H1 (cell line): Measurements from ENCODE around the gene AGXT2. TPM values are rescaled to one million over a fixed set of nuclear protein-coding genes. Genes with fewer than 3 reads are reported as not detected.
"Not testable (repeated sequence)": the region's sequence is repeated elsewhere in the genome, so short reads cannot be mapped to it uniquely, and the experiment has no call there.

Experiments used
- CTCF ChIA-PET: fragments of 300-600 bp; sonication (Branson Sonifier 250); formaldehyde crosslinking; loops from one replicate; lab custom pipeline; 2021; ENCODE audit not compliant: partially characterized antibody; lab: Charles Lee
- POLR2A ChIA-PET: fragments of 300-600 bp; sonication (Branson Sonifier 250); formaldehyde crosslinking; loops from one replicate; lab custom pipeline; 2021; ENCODE audit warnings: inconsistent platforms; ENCODE audit not compliant: partially characterized antibody; lab: Charles Lee
- DNase-seq, 2 experiments: peaks; one replicate each; pipeline versions ENCODE4 v3.0.0 to v3.0.0-alpha.2; 2010 to 2022; ENCODE audit warnings: low spot score in 2 of 2, low read depth in 1 of 2, mixed read lengths in 1 of 2
- FAIRE-seq: peaks from 2 replicates; lab custom pipeline; 2011; peaks lifted over from hg19 to GRCh38; lab: Jason Lieb, UNC
- H2AFZ ChIP-seq: 2 replicates; pipeline ENCODE4 v1.8.1; 2012; ENCODE audit warnings: low read length, inconsistent platforms
- H2AK5ac ChIP-seq: 2 replicates; pipeline ENCODE4 v1.6.1; 2013; ENCODE audit warnings: low read depth, low read length
- H2BK120ac ChIP-seq: replicated peaks from 2 replicates; pipeline ENCODE3; 2013; ENCODE audit warnings: low read depth, low read length, inconsistent platforms
- H2BK12ac ChIP-seq: 2 replicates; pipeline ENCODE4 v1.6.1; 2013; ENCODE audit warnings: low read depth, low read length
- H2BK15ac ChIP-seq: 2 replicates; pipeline ENCODE4 v1.6.1; 2013; ENCODE audit warnings: low read length
- H2BK20ac ChIP-seq: 2 replicates; pipeline ENCODE4 v1.6.1; 2013; ENCODE audit warnings: low read length
- H2BK5ac ChIP-seq: 2 replicates; pipeline ENCODE4 v1.6.1; 2013; ENCODE audit warnings: low read depth, low read length
- H3K14ac ChIP-seq: 2 replicates; pipeline ENCODE4 v1.6.1; 2013; ENCODE audit warnings: inconsistent platforms; ENCODE audit not compliant: insufficient read length
- H3K18ac ChIP-seq: 2 replicates; pipeline ENCODE4 v1.6.1; 2013; ENCODE audit warnings: low read length; ENCODE audit errors: extremely low read depth
- H3K23ac ChIP-seq: 2 replicates; pipeline ENCODE4 v1.6.1; 2013; ENCODE audit warnings: inconsistent platforms; ENCODE audit not compliant: insufficient read length
- H3K23me2 ChIP-seq: 2 replicates; pipeline ENCODE4 v1.6.1; 2013; ENCODE audit warnings: low read depth, low read length
- H3K27ac ChIP-seq: 2 replicates; pipeline ENCODE4 v1.6.1; 2011; ENCODE audit warnings: low read depth, low read length, inconsistent platforms
- H3K27me3 ChIP-seq, 4 experiments: replicated peaks in 1 of 4; 1 replicate in 1 of 4; 2 replicates in 3 of 4; pipeline versions ENCODE4 v1.6.1 to v1.8.1; 2011 to 2013; ENCODE audit warnings: low read length in 3 of 4, mild to moderate bottlenecking in 3 of 4, inconsistent platforms in 2 of 4, mixed read lengths in 2 of 4, moderate library complexity in 1 of 4; ENCODE audit not compliant: control insufficient read depth in 3 of 4, insufficient read depth in 3 of 4; ENCODE audit errors: extremely low read depth in 1 of 4
- H3K36me3 ChIP-seq, 4 experiments: 2 replicates each; pipeline versions ENCODE4 v1.6.1 to v1.8.1; 2011 to 2013; ENCODE audit warnings: mild to moderate bottlenecking in 4 of 4, low read length in 3 of 4, moderate library complexity in 2 of 4, control low read depth in 1 of 4, inconsistent platforms in 1 of 4; ENCODE audit not compliant: insufficient read depth in 4 of 4, control insufficient read depth in 2 of 4
- H3K4ac ChIP-seq: replicated peaks from 2 replicates; pipeline ENCODE3; 2013; ENCODE audit warnings: low read length, low read depth, mixed read lengths, inconsistent platforms; ENCODE audit not compliant: insufficient read length
- H3K4me1 ChIP-seq, 4 experiments: replicated peaks in 1 of 4; 1 replicate in 1 of 4; 2 replicates in 3 of 4; pipeline versions ENCODE4 v1.6.1 to v1.8.1; 2011 to 2013; ENCODE audit warnings: low read length in 3 of 4, inconsistent platforms in 2 of 4, mixed read lengths in 1 of 4; ENCODE audit not compliant: insufficient read depth in 4 of 4, control insufficient read depth in 3 of 4
- H3K4me2 ChIP-seq, 2 experiments: 2 replicates each; pipeline versions ENCODE4 v1.6.1 to v1.8.1; 2011 to 2013; ENCODE audit warnings: low read depth in 2 of 2, low read length in 2 of 2, control low read depth in 1 of 2, inconsistent platforms in 1 of 2, mild to moderate bottlenecking in 1 of 2; ENCODE audit not compliant: insufficient read depth in 1 of 2
- H3K4me3 ChIP-seq, 4 experiments: fragments of 200-600, 300-600 bp in 1 of 4; sonication (generic), shearing (Covaris generic), sonication (Bioruptor Twin) in 1 of 4; 2 replicates each; pipeline versions ENCODE4 v1.5.1 to v1.8.1; 2011 to 2016; ENCODE audit warnings: low read length in 4 of 4, low read depth in 3 of 4, control low read depth in 2 of 4, inconsistent platforms in 2 of 4, mild to moderate bottlenecking in 2 of 4, mixed read lengths in 1 of 4, moderate library complexity in 1 of 4; ENCODE audit not compliant: insufficient read depth in 2 of 4; ENCODE audit errors: extremely low read depth in 1 of 4
- H3K56ac ChIP-seq: replicated peaks from 2 replicates; pipeline ENCODE3; 2013; ENCODE audit warnings: low read depth, mild to moderate bottlenecking, mixed read lengths, low read length, inconsistent platforms; ENCODE audit not compliant: insufficient read length
- H3K79me1 ChIP-seq: 2 replicates; pipeline ENCODE4 v1.6.1; 2013; ENCODE audit warnings: low read depth, low read length, control low read depth
- H3K79me2 ChIP-seq, 2 experiments: 2 replicates each; pipeline versions ENCODE4 v1.6.1 to v1.8.1; 2012 to 2013; ENCODE audit warnings: low read length in 2 of 2, mild to moderate bottlenecking in 2 of 2, inconsistent platforms in 1 of 2; ENCODE audit not compliant: insufficient read depth in 2 of 2, control insufficient read depth in 1 of 2
- H3K9ac ChIP-seq, 4 experiments: replicated peaks in 1 of 4; 1 replicate in 1 of 4; 2 replicates in 3 of 4; pipeline versions ENCODE4 v1.6.1 to v1.8.1; 2011 to 2013; ENCODE audit warnings: low read depth in 3 of 4, low read length in 3 of 4, control low read depth in 2 of 4, mild to moderate bottlenecking in 2 of 4, moderate library complexity in 2 of 4, inconsistent platforms in 1 of 4; ENCODE audit errors: extremely low read depth in 1 of 4
- H3K9me3 ChIP-seq, 2 experiments: 2 replicates each; pipeline versions ENCODE4 v1.6.1 to v1.8.1; 2012 to 2013; ENCODE audit warnings: mild to moderate bottlenecking in 2 of 2, moderate library complexity in 2 of 2, control low read depth in 1 of 2, inconsistent platforms in 1 of 2, low read depth in 1 of 2, low read length in 1 of 2, mixed read lengths in 1 of 2; ENCODE audit not compliant: insufficient read depth in 2 of 2
- H4K20me1 ChIP-seq, 2 experiments: replicated peaks in 1 of 2; 2 replicates each; pipeline versions ENCODE3 to v1.8.1; 2011 to 2013; ENCODE audit warnings: inconsistent platforms in 2 of 2, low read length in 2 of 2, mild to moderate bottlenecking in 1 of 2; ENCODE audit not compliant: insufficient read depth in 2 of 2, control insufficient read depth in 1 of 2
- H4K5ac ChIP-seq: 2 replicates; pipeline ENCODE4 v1.6.1; 2013; ENCODE audit warnings: low read length, low read depth, mixed read lengths, inconsistent platforms; ENCODE audit not compliant: insufficient read length
- H4K8ac ChIP-seq: 2 replicates; pipeline ENCODE4 v1.8.0; 2013; ENCODE audit warnings: mild to moderate bottlenecking, moderate library complexity, low read length, inconsistent platforms; ENCODE audit not compliant: insufficient read depth; ENCODE audit errors: extremely low read depth
- H4K91ac ChIP-seq: replicated peaks from 2 replicates; pipeline ENCODE3; 2013; ENCODE audit warnings: low read length, mixed read lengths, inconsistent platforms; ENCODE audit not compliant: insufficient read length
- CTCF ChIP-seq, 3 experiments: IDR thresholded peaks; 1 replicate in 2 of 3; 2 replicates in 1 of 3; pipeline versions ENCODE4 v1.5.1 to v1.6.1; 2011; ENCODE audit warnings: low read length in 3 of 3, mild to moderate bottlenecking in 3 of 3, inconsistent platforms in 2 of 3, low read depth in 1 of 3, moderate library complexity in 1 of 3; ENCODE audit not compliant: insufficient read depth in 1 of 3; ENCODE audit errors: control extremely low read depth in 1 of 3
- HDAC6 ChIP-seq: IDR thresholded peaks from one replicate; pipeline ENCODE4 v1.7.1; 2012; ENCODE audit warnings: low read depth, mild to moderate bottlenecking, inconsistent platforms, low read length, moderate library complexity
- JUN ChIP-seq: IDR thresholded peaks from 2 replicates; pipeline ENCODE4 v1.6.1; 2011; ENCODE audit warnings: low read depth, mild to moderate bottlenecking, improper control_type of control experiment, low read length
- SIX5 ChIP-seq: IDR thresholded peaks from 2 replicates; pipeline ENCODE4 v1.6.1; 2011; ENCODE audit warnings: mild to moderate bottlenecking, low read depth, low read length
- WGBS, 2 experiments: shearing (Covaris generic) in 1 of 2; methylation state at CpG; one replicate each; pipeline versions ENCODE4 v1.1.6 to v1.1.7; 2013 to 2015; ENCODE audit warnings: low lambda C conversion rate in 2 of 2, mixed read lengths in 2 of 2, inconsistent platforms in 1 of 2, low coverage in 1 of 2, missing lambda C conversion rate in 1 of 2; ENCODE audit not compliant: insufficient replicate concordance in 2 of 2, insufficient coverage in 1 of 2, insufficient read length in 1 of 2; ENCODE audit errors: extremely low coverage in 1 of 2, missing lambda C conversion rate in 1 of 2; 5-methylcytosine and 5-hydroxymethylcytosine counted together
- polyA plus RNA-seq, 7 experiments: library from polyadenylated mRNA; depleted of rRNA in 3 of 7; stranded (reverse) in 5 of 7; unstranded in 2 of 7; fragments of >200 nt in 5 of 7; fragments of 200-250 nt in 2 of 7; gene quantifications; 1 replicate in 5 of 7; 2 replicates in 1 of 7; 4 replicates in 1 of 7; pipeline versions ENCODE4 v1.2.1 to v1.2.3, GENCODE V29; 2011 to 2013; ENCODE audit warnings: missing spikeins in 2 of 7, mixed read lengths in 2 of 7
- total RNA-seq: library from RNA; stranded (reverse); fragmentation: NEBNext Ultra II Directional; extraction: Animal tissue kit (Norgen Biotek cat#: 25700); gene quantifications from 2 replicates; pipeline ENCODE4 v1.2.1, GENCODE V29; 2021

Gene AGXT2
- total and polyA plus RNA-seq, 2 of the 8 experiments (the other 6 are each of a cell fraction or from before 2014, with no cell fraction given) = not detected

GRCh38 chr5:35036536-35036935 is 11.2 kb downstream of the AGXT2 start (continued):
- TF ChIP-seq CTCF (IDR thresholded peaks at IDR 0.05; ENCODE audit: control extremely low read depth in 1 of 3, insufficient read depth in 1 of 3, low read depth in 1 of 3, low read length in 3 of 3) = no peak
- no peak for TF ChIP-seq HDAC6
- no peak for TF ChIP-seq JUN
- TF ChIP-seq SIX5 = no peak

- CTCF ChIA-PET = interaction anchor here (1.1 to 1.8 kb wide), 3 partner anchors 10 to 152 kb away, joined by 3 to 9 read pairs (median 3); no protein-coding TSS in a partner anchor
- H3K9ac ChIP-seq, H2AK5ac ChIP-seq, H3K79me2 ChIP-seq, H4K5ac ChIP-seq, H4K20me1 ChIP-seq, H3K18ac ChIP-seq, H2BK120ac ChIP-seq, DNase-seq, FAIRE-seq, H2AFZ ChIP-seq, H2BK12ac ChIP-seq, H3K4me3 ChIP-seq, H3K14ac ChIP-seq, H3K27me3 ChIP-seq, H4K8ac ChIP-seq, H4K91ac ChIP-seq, H3K56ac ChIP-seq, H3K4me1 ChIP-seq, H3K4me2 ChIP-seq, H2BK15ac ChIP-seq, H3K79me1 ChIP-seq, POLR2A ChIA-PET, H3K9me3 ChIP-seq, H3K36me3 ChIP-seq, H3K23ac ChIP-seq, H2BK5ac ChIP-seq, H2BK20ac ChIP-seq, H3K4ac ChIP-seq, H3K23me2 ChIP-seq, H3K27ac ChIP-seq: not testable (repeated sequence)
- WGBS, 2 experiments = 88% methylated on average over 1 of the region's 4 CpGs; no CpG with 5 or more reads in 1 of the 2 experiments
Observed at GRCh38 chr5:35035929-35036328, 11.8 kb downstream of the AGXT2 start.
